ENCODE data around the gene TEX13A.

The TEX13A gene

GRCh38 chrX:105210258-105210657 is 10.2 kb downstream of the TEX13A start:
- Mint-ChIP-seq H3K36me3 (ENCODE audit: low read depth) (no peaks in the 10 kb centered on the region), H3K9me3 (peaks cover 15% of the 10 kb centered on the region), H3K4me3 (no peak overlapping the region), H3K4me1 (no peaks in the 10 kb centered on the region), H3K27ac (no peak overlapping the region), H3K27me3 (ENCODE audit: low read depth) (peaks cover 3% of the 10 kb centered on the region)
- no peak for TF ChIP-seq CTCF (IDR thresholded peaks at IDR 0.05; ENCODE audit: unreplicated experiment in 3 of 3)

- H3K4me1 Mint-ChIP-seq: no peaks in the 10 kb centered on the region
- no peak overlapping the region for H3K4me3 Mint-ChIP-seq
- TF ChIP-seq CTCF (IDR thresholded peaks at IDR 0.05; ENCODE audit: unreplicated experiment in 3 of 3): no peak
- peaks cover 10% of the 10 kb centered on the region for H3K9me3 Mint-ChIP-seq
- H3K36me3 Mint-ChIP-seq (ENCODE audit: low read depth): no peaks in the 10 kb centered on the region
- H3K27me3 Mint-ChIP-seq (ENCODE audit: low read depth): peaks cover 3% of the 10 kb centered on the region
- H3K27ac Mint-ChIP-seq: no peak overlapping the region
These were observed 11.1 kb downstream of the TEX13A start for GRCh38 chrX:105209406-105209805.

- Mint-ChIP-seq H3K27ac (no peak overlapping the region), H3K4me1 (no peaks in the 10 kb centered on the region), H3K27me3 (ENCODE audit: low read depth) (no peaks in the 10 kb centered on the region), H3K36me3 (ENCODE audit: low read depth) (no peaks in the 10 kb centered on the region), H3K9me3 (no peaks in the 10 kb centered on the region), H3K4me3 (no peak overlapping the region)
- TF ChIP-seq CTCF (IDR thresholded peaks at IDR 0.05; ENCODE audit: unreplicated experiment in 3 of 3): peak; percentile 33 to 56 (median 47)
These were observed 28.6 kb downstream of the TEX13A start for GRCh38 chrX:105191878-105192277.

- H3K9me3 Mint-ChIP-seq: no peaks in the 10 kb centered on the region
- TF ChIP-seq CTCF (IDR thresholded peaks at IDR 0.05; ENCODE audit: unreplicated experiment in 3 of 3): peak; percentile 66 to 75 (median 71)
- no peak overlapping the region for H3K27ac Mint-ChIP-seq
- H3K36me3 Mint-ChIP-seq (ENCODE audit: low read depth): no peaks in the 10 kb centered on the region
- H3K4me1 Mint-ChIP-seq: no peaks in the 10 kb centered on the region
- no peak overlapping the region for H3K4me3 Mint-ChIP-seq
- no peaks in the 10 kb centered on the region for H3K27me3 Mint-ChIP-seq (ENCODE audit: low read depth)
These were observed 30.1 kb downstream of the TEX13A start for GRCh38 chrX:105190252-105190853.

GRCh38 chrX:105189093-105189492 is 31.4 kb downstream of the TEX13A start:
- H3K4me1 Mint-ChIP-seq: no peaks in the 10 kb centered on the region
- TF ChIP-seq CTCF (IDR thresholded peaks at IDR 0.05; ENCODE audit: unreplicated experiment in 3 of 3): no peak
- no peak overlapping the region for H3K4me3 Mint-ChIP-seq
- no peak overlapping the region for H3K27ac Mint-ChIP-seq
- H3K27me3 Mint-ChIP-seq (ENCODE audit: low read depth): no peaks in the 10 kb centered on the region
- H3K36me3 Mint-ChIP-seq (ENCODE audit: low read depth): no peaks in the 10 kb centered on the region
- no peaks in the 10 kb centered on the region for H3K9me3 Mint-ChIP-seq

GRCh38 chrX:105179644-105180043 is 40.9 kb downstream of the TEX13A start:
- H3K4me3 Mint-ChIP-seq: no peak overlapping the region
- H3K9me3 Mint-ChIP-seq: peaks cover 23% of the 10 kb centered on the region
- no peak for TF ChIP-seq CTCF (IDR thresholded peaks at IDR 0.05; ENCODE audit: unreplicated experiment in 3 of 3)
- no peaks in the 10 kb centered on the region for H3K4me1 Mint-ChIP-seq
- H3K27ac Mint-ChIP-seq: no peak overlapping the region
- H3K36me3 Mint-ChIP-seq (ENCODE audit: low read depth): peaks cover 4% of the 10 kb centered on the region
- H3K27me3 Mint-ChIP-seq (ENCODE audit: low read depth): no peaks in the 10 kb centered on the region

Measured in nephron (organoid).